Loucy (cell line): ENCODE measurements around the gene EML1.

Source experiments
- H2AFZ ChIP-seq: fragments of 200-600 bp; sonication (generic); 2 replicates; pipeline ENCODE4 v1.6.0; 2016; ENCODE audit warnings: antibody characterized with exemption, mild to moderate bottlenecking, low read length, moderate library complexity
- H3F3A ChIP-seq: fragments of 200-600 bp; 2 replicates; pipeline ENCODE4 v1.6.0; 2016; ENCODE audit warnings: antibody characterized with exemption, low read depth, mild to moderate bottlenecking
- H3K27me3 ChIP-seq: fragments of 200-600 bp; sonication (generic); 2 replicates; pipeline ENCODE4 v1.6.1; 2014; ENCODE audit warnings: low read length, mild to moderate bottlenecking; ENCODE audit not compliant: insufficient read depth, poor library complexity, severe bottlenecking
- H3K36me3 ChIP-seq: fragments of 200-600 bp; sonication (generic); 2 replicates; pipeline ENCODE4 v1.6.1; 2016; ENCODE audit warnings: low read length; ENCODE audit not compliant: insufficient read depth
- H3K4me1 ChIP-seq: fragments of 200-600 bp; sonication (generic); 2 replicates; pipeline ENCODE4 v1.5.1; 2014; ENCODE audit warnings: low read length, mild to moderate bottlenecking; ENCODE audit not compliant: insufficient read depth, poor library complexity, severe bottlenecking
- H3K4me2 ChIP-seq: fragments of 200-600 bp; sonication (generic); 2 replicates; pipeline ENCODE4 v1.6.0; 2014; ENCODE audit warnings: antibody characterized with exemption, low read length, low read depth, mild to moderate bottlenecking; ENCODE audit not compliant: poor library complexity, severe bottlenecking
- H3K4me3 ChIP-seq: fragments of 200-600 bp; sonication (generic); 2 replicates; pipeline ENCODE4 v1.5.1; 2014; ENCODE audit warnings: low read length, mild to moderate bottlenecking, mixed read lengths; ENCODE audit not compliant: poor library complexity, severe bottlenecking
- H3K79me2 ChIP-seq: fragments of 200-600 bp; sonication (generic); 2 replicates; pipeline ENCODE4 v1.6.1; 2014; ENCODE audit warnings: low read length; ENCODE audit not compliant: insufficient read depth
- H3K9ac ChIP-seq: fragments of 200-600 bp; sonication (generic); 2 replicates; pipeline ENCODE4 v1.6.0; 2014; ENCODE audit warnings: mild to moderate bottlenecking, low read depth, low read length, moderate library complexity; ENCODE audit not compliant: poor library complexity, severe bottlenecking
- H3K9me2 ChIP-seq: fragments of 200-600 bp; sonication (generic); replicated peaks from 2 replicates; pipeline ENCODE4 v1.6.1; 2016; ENCODE audit warnings: low read depth, low read length, mixed read lengths
- H3K9me3 ChIP-seq: fragments of 200-600 bp; sonication (generic); 2 replicates; pipeline ENCODE4 v1.6.1; 2014; ENCODE audit warnings: mild to moderate bottlenecking, antibody characterized with exemption, low read length, low read depth; ENCODE audit not compliant: insufficient read depth
- H4K20me1 ChIP-seq: fragments of 200-600 bp; sonication (generic); 2 replicates; pipeline ENCODE4 v1.6.0; 2014; ENCODE audit warnings: antibody characterized with exemption, low read length, mild to moderate bottlenecking; ENCODE audit not compliant: insufficient read depth, poor library complexity, severe bottlenecking
- CTCF ChIP-seq: fragments of 200-600 bp; sonication (generic); conservative IDR thresholded peaks from 2 replicates; pipeline ENCODE4 v1.5.1; 2014; ENCODE audit warnings: mild to moderate bottlenecking, antibody characterized with exemption, low read length
- EZH2phosphoT487 ChIP-seq: fragments of 200-600 bp; IDR thresholded peaks from 2 replicates; pipeline ENCODE4 v1.6.1; 2018; ENCODE audit warnings: antibody characterized with exemption, mild to moderate bottlenecking, moderate library complexity, borderline replicate concordance

The EML1 gene

GRCh38 chr14:99876406-99876805 lies 83.2 kb downstream of the EML1 start:
- Histone ChIP-seq H3K36me3 (no peaks in the 10 kb centered on the region), H3K79me2 (no peaks in the 10 kb centered on the region), H3K9me3 (no peaks in the 10 kb centered on the region), H3K4me2 (no peak overlapping the region), H2AFZ (no peak overlapping the region), H3K27me3 (peaks cover 15% of the 10 kb centered on the region), H3K9me2 (no peaks in the 10 kb centered on the region), H3K4me1 (no peaks in the 10 kb centered on the region), H3K4me3 (no peak overlapping the region), H3F3A (no peaks in the 10 kb centered on the region), H4K20me1 (no peaks in the 10 kb centered on the region), H3K9ac (no peak overlapping the region)
- no peak for TF ChIP-seq CTCF
- no peak for TF ChIP-seq EZH2phosphoT487

GRCh38 chr14:99878563-99878962 lies 85.3 kb downstream of the EML1 start:
- Histone ChIP-seq H3F3A (no peaks in the 10 kb centered on the region), H3K9ac (no peak overlapping the region)

GRCh38 chr14:99879401-99880295 lies 86.4 kb downstream of the EML1 start:
- H2AFZ ChIP-seq: no peak overlapping the region
- no peak overlapping the region for H3K9ac ChIP-seq
- peaks cover 12% of the 10 kb centered on the region for H3K27me3 ChIP-seq
- no peaks in the 10 kb centered on the region for H4K20me1 ChIP-seq
- no peaks in the 10 kb centered on the region for H3K9me3 ChIP-seq
- no peak for TF ChIP-seq EZH2phosphoT487
- H3K4me3 ChIP-seq: no peak overlapping the region
- H3K4me2 ChIP-seq: no peak overlapping the region
- no peaks in the 10 kb centered on the region for H3K79me2 ChIP-seq
- no peaks in the 10 kb centered on the region for H3K9me2 ChIP-seq
- no peaks in the 10 kb centered on the region for H3F3A ChIP-seq
- H3K4me1 ChIP-seq: no peaks in the 10 kb centered on the region
- H3K36me3 ChIP-seq: no peaks in the 10 kb centered on the region

More at GRCh38 chr14:99878563-99878962, 85.3 kb downstream of the EML1 start:
- Histone ChIP-seq H3K36me3 (no peaks in the 10 kb centered on the region), H3K4me3 (no peak overlapping the region), H3K9me2 (no peaks in the 10 kb centered on the region), H3K4me2 (no peak overlapping the region), H4K20me1 (no peaks in the 10 kb centered on the region), H2AFZ (no peak overlapping the region), H3K79me2 (no peaks in the 10 kb centered on the region), H3K27me3 (peaks cover 12% of the 10 kb centered on the region), H3K4me1 (no peaks in the 10 kb centered on the region), H3K9me3 (no peaks in the 10 kb centered on the region)
- TF ChIP-seq EZH2phosphoT487: no peak
- no peak for TF ChIP-seq CTCF
